HepG2 (cell line): ENCODE results near the gene NABP2. TPM values are rescaled to one million over a fixed set of nuclear protein-coding genes. Genes with fewer than 3 reads are reported as not detected.

ENCODE experiments used
- ARID5B ChIP-seq: IDR thresholded peaks from 2 replicates; pipeline ENCODE4 v1.4.0; 2020; ENCODE audit warnings: mild to moderate bottlenecking, missing genetic modification reagents
- GATAD1 ChIP-seq: IDR thresholded peaks from 2 replicates; pipeline ENCODE4 v1.6.1; 2016; ENCODE audit warnings: missing genetic modification reagents, missing compliant biosample characterization
- KDM3A ChIP-seq: IDR thresholded peaks from 2 replicates; pipeline ENCODE4 v1.6.1; 2018; ENCODE audit warnings: low read depth, missing compliant biosample characterization
- MIER3 ChIP-seq: IDR thresholded peaks from 2 replicates; pipeline ENCODE4 v1.6.1; 2016; ENCODE audit warnings: missing compliant biosample characterization, borderline replicate concordance
- PBX2 ChIP-seq: IDR thresholded peaks from 2 replicates; pipeline ENCODE4 v1.6.1; 2016; ENCODE audit warnings: control low read depth
- TEAD3 ChIP-seq: optimal IDR thresholded peaks from 2 replicates; pipeline ENCODE3; 2016; ENCODE audit warnings: borderline replicate concordance
- TFDP2 ChIP-seq: sonication (generic); formaldehyde crosslinking; IDR thresholded peaks from 2 replicates; pipeline ENCODE4 v1.4.0; 2020; ENCODE audit warnings: missing genetic modification reagents
- ZFP91 ChIP-seq: sonication (generic); formaldehyde crosslinking; IDR thresholded peaks from 2 replicates; pipeline ENCODE4 v1.9.0; 2022; ENCODE audit warnings: missing genetic modification reagents, mild to moderate bottlenecking, borderline replicate concordance
- ZKSCAN8 ChIP-seq: IDR thresholded peaks from 2 replicates; pipeline ENCODE4 v1.6.1; 2016; ENCODE audit warnings: borderline replicate concordance, missing genetic modification reagents, missing compliant biosample characterization
- ZNF136 ChIP-seq: sonication (generic); formaldehyde crosslinking; IDR thresholded peaks from 2 replicates; pipeline ENCODE4 v1.8.1; 2022; ENCODE audit warnings: low read depth, mild to moderate bottlenecking, moderate library complexity, missing genetic modification reagents
- ZNF224 ChIP-seq: sonication (generic); formaldehyde crosslinking; IDR thresholded peaks from 2 replicates; pipeline ENCODE4 v1.5.0; 2020; ENCODE audit warnings: mild to moderate bottlenecking, missing genetic modification reagents
- ZNF761 ChIP-seq: sonication (generic); formaldehyde crosslinking; conservative IDR thresholded peaks from 2 replicates; pipeline ENCODE4 v1.4.0; 2020; ENCODE audit warnings: mild to moderate bottlenecking, missing genetic modification reagents
- polyA plus RNA-seq, 8 experiments: library from polyadenylated mRNA; depleted of rRNA in 3 of 8; stranded (reverse) in 7 of 8; unstranded in 1 of 8; fragments of >200 nt; fragmentation: Illumina TruSeq in 4 of 8; extraction: Trizol in 4 of 8; gene quantifications; 2 replicates each; pipeline versions ENCODE4 v1.2.1 to v1.2.3, GENCODE V29; 2011 to 2016; ENCODE audit warnings: low read depth in 4 of 8, missing spikeins in 1 of 8, mixed read lengths in 1 of 8; ENCODE audit not compliant: insufficient read depth in 1 of 8
- total RNA-seq, 5 experiments: library from RNA; depleted of rRNA; stranded (reverse); fragments of >200 nt; fragmentation: Illumina TruSeq; extraction: Trizol; gene quantifications; 2 replicates each; pipeline ENCODE4 v1.2.3, GENCODE V29; 2016; ENCODE audit warnings: low read depth in 1 of 5
- TF ChIP-seq, protein P1 (sequence below): sonication (generic); formaldehyde crosslinking; IDR thresholded peaks from 2 replicates; pipeline ENCODE4 v1.4.0; 2020; ENCODE audit warnings: low read depth, mild to moderate bottlenecking, missing genetic modification reagents
- TF ChIP-seq, protein P2 (sequence below): sonication (generic); formaldehyde crosslinking; IDR thresholded peaks from 2 replicates; pipeline ENCODE4 v1.5.0; 2020; ENCODE audit warnings: mild to moderate bottlenecking, missing genetic modification reagents
- TF ChIP-seq, protein P3 (sequence below): IDR thresholded peaks from 2 replicates; pipeline ENCODE4 v1.6.1; 2012; ENCODE audit warnings: inconsistent platforms

The NABP2 gene
- total and polyA plus RNA-seq, 2 of the 13 experiments (the other 11 are each of a cell fraction or from before 2014, with no cell fraction given): 33.2 to 35.5 TPM

DNA sequence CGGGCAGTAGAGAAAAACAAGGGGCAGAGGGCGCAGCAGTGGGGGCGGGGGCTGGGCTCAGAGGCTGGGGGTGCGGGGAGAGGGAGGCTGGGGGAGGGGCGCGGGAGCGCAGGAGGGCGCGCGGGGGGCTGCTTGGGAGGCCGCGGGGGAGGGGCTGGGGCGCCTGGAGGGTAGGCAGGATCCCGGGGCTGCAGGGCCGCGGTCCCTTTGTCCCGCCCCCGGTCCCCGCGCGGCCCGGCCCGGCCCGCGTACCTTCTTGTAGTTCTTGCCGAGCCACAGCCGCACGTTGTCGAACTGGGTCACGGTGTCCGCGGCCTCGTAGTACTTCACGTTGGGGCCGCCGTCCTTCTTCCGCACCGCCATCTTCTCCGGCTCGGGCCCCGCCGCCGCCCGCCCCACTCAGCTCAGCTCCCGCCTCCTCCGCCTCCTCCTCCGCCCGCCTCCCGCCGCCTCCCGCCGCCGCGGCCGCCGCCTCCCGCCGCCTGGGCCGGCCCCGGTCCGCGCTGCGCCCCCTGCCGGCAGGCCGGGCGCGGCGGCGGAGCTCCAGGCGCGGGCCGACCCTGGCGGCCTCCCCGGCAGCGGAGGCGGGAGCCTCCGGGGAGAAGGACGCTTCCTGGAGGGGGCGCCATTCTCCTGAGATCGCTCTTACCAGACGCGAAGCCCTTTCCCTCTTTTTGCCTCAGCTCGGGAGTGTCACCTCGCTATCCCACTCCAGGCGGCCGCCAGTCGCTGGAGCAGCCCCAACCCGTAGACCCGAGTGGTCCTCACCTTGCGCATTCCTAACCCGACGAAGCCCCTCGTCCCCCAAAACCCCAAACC, 34.8 kb upstream of the NABP2 start, which contains the start of gene SMARCC2 (continued):
- TF ChIP-seq TFDP2 (CRISPR knock-in tag): 0 out of 2 replicates have a peak, but pooled peaks have one; percentile 10
- peak; percentile 11; the same call in 1 of the 2 replicates for TF ChIP-seq MIER3
- 0 out of 2 replicates have a peak, but pooled peaks have one; percentile 6 for TF ChIP-seq ZNF761
- TF ChIP-seq ZNF224 (CRISPR knock-in tag): 0 out of 2 replicates have a peak, but pooled peaks have one; percentile 72
- peak; percentile 36 for TF ChIP-seq TEAD3 (CRISPR knock-in tag)
- TF ChIP-seq KDM3A (CRISPR knock-in tag): 0 out of 2 replicates have a peak, but pooled peaks have one; percentile 22
- TF ChIP-seq, protein P1, sequence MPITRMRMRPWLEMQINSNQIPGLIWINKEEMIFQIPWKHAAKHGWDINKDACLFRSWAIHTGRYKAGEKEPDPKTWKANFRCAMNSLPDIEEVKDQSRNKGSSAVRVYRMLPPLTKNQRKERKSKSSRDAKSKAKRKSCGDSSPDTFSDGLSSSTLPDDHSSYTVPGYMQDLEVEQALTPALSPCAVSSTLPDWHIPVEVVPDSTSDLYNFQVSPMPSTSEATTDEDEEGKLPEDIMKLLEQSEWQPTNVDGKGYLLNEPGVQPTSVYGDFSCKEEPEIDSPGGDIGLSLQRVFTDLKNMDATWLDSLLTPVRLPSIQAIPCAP (CRISPR knock-in tag): no peak
- TF ChIP-seq PBX2 (CRISPR knock-in tag): no peak
- TF ChIP-seq ARID5B (CRISPR knock-in tag): no peak
- 0 out of 2 replicates have a peak, but pooled peaks have one; percentile 36 for TF ChIP-seq GATAD1
- TF ChIP-seq, protein P2, sequence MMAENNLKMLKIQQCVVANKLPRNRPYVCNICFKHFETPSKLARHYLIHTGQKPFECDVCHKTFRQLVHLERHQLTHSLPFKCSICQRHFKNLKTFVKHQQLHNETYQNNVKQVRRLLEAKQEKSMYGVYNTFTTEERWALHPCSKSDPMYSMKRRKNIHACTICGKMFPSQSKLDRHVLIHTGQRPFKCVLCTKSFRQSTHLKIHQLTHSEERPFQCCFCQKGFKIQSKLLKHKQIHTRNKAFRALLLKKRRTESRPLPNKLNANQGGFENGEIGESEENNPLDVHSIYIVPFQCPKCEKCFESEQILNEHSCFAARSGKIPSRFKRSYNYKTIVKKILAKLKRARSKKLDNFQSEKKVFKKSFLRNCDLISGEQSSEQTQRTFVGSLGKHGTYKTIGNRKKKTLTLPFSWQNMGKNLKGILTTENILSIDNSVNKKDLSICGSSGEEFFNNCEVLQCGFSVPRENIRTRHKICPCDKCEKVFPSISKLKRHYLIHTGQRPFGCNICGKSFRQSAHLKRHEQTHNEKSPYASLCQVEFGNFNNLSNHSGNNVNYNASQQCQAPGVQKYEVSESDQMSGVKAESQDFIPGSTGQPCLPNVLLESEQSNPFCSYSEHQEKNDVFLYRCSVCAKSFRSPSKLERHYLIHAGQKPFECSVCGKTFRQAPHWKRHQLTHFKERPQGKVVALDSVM (CRISPR knock-in tag): peak; percentile 89
- 0 out of 2 replicates have a peak, but pooled peaks have one; percentile 14 for TF ChIP-seq ZKSCAN8 (CRISPR knock-in tag)
- TF ChIP-seq ZNF136: no peak
- TF ChIP-seq, protein P3, sequence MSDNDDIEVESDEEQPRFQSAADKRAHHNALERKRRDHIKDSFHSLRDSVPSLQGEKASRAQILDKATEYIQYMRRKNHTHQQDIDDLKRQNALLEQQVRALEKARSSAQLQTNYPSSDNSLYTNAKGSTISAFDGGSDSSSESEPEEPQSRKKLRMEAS: peak; percentile 74
- peak; percentile 13; the same call in 1 of the 2 replicates for TF ChIP-seq ZFP91 (CRISPR knock-in tag)
